H1 (cell line): ENCODE measurements around the gene FREM1. TPM values are rescaled to one million over a fixed set of nuclear protein-coding genes. Genes with fewer than 3 reads are reported as not detected.

ENCODE experiments used
- CTCF ChIA-PET: fragments of 300-600 bp; sonication (Branson Sonifier 250); formaldehyde crosslinking; loops from one replicate; lab custom pipeline; 2021; ENCODE audit not compliant: partially characterized antibody; lab: Charles Lee
- POLR2A ChIA-PET: fragments of 300-600 bp; sonication (Branson Sonifier 250); formaldehyde crosslinking; loops from one replicate; lab custom pipeline; 2021; ENCODE audit warnings: inconsistent platforms; ENCODE audit not compliant: partially characterized antibody; lab: Charles Lee
- DNase-seq, 2 experiments: peaks; one replicate each; pipeline versions ENCODE4 v3.0.0 to v3.0.0-alpha.2; 2010 to 2022; ENCODE audit warnings: low spot score in 2 of 2, low read depth in 1 of 2, mixed read lengths in 1 of 2
- FAIRE-seq: peaks from 2 replicates; lab custom pipeline; 2011; peaks lifted over from hg19 to GRCh38; lab: Jason Lieb, UNC
- H2AFZ ChIP-seq: 2 replicates; pipeline ENCODE4 v1.8.1; 2012; ENCODE audit warnings: low read length, inconsistent platforms
- H2AK5ac ChIP-seq: 2 replicates; pipeline ENCODE4 v1.6.1; 2013; ENCODE audit warnings: low read depth, low read length
- H2BK120ac ChIP-seq: replicated peaks from 2 replicates; pipeline ENCODE3; 2013; ENCODE audit warnings: low read depth, low read length, inconsistent platforms
- H2BK12ac ChIP-seq: 2 replicates; pipeline ENCODE4 v1.6.1; 2013; ENCODE audit warnings: low read depth, low read length
- H2BK15ac ChIP-seq: 2 replicates; pipeline ENCODE4 v1.6.1; 2013; ENCODE audit warnings: low read length
- H2BK20ac ChIP-seq: 2 replicates; pipeline ENCODE4 v1.6.1; 2013; ENCODE audit warnings: low read length
- H2BK5ac ChIP-seq: 2 replicates; pipeline ENCODE4 v1.6.1; 2013; ENCODE audit warnings: low read depth, low read length
- H3K14ac ChIP-seq: 2 replicates; pipeline ENCODE4 v1.6.1; 2013; ENCODE audit warnings: inconsistent platforms; ENCODE audit not compliant: insufficient read length
- H3K18ac ChIP-seq: 2 replicates; pipeline ENCODE4 v1.6.1; 2013; ENCODE audit warnings: low read length; ENCODE audit errors: extremely low read depth
- H3K23ac ChIP-seq: 2 replicates; pipeline ENCODE4 v1.6.1; 2013; ENCODE audit warnings: inconsistent platforms; ENCODE audit not compliant: insufficient read length
- H3K23me2 ChIP-seq: 2 replicates; pipeline ENCODE4 v1.6.1; 2013; ENCODE audit warnings: low read depth, low read length
- H3K27ac ChIP-seq: 2 replicates; pipeline ENCODE4 v1.6.1; 2011; ENCODE audit warnings: low read depth, low read length, inconsistent platforms
- H3K27me3 ChIP-seq, 4 experiments: replicated peaks in 1 of 4; 1 replicate in 1 of 4; 2 replicates in 3 of 4; pipeline versions ENCODE4 v1.6.1 to v1.8.1; 2011 to 2013; ENCODE audit warnings: low read length in 3 of 4, mild to moderate bottlenecking in 3 of 4, inconsistent platforms in 2 of 4, mixed read lengths in 2 of 4, moderate library complexity in 1 of 4; ENCODE audit not compliant: control insufficient read depth in 3 of 4, insufficient read depth in 3 of 4; ENCODE audit errors: extremely low read depth in 1 of 4
- H3K36me3 ChIP-seq, 4 experiments: 2 replicates each; pipeline versions ENCODE4 v1.6.1 to v1.8.1; 2011 to 2013; ENCODE audit warnings: mild to moderate bottlenecking in 4 of 4, low read length in 3 of 4, moderate library complexity in 2 of 4, control low read depth in 1 of 4, inconsistent platforms in 1 of 4; ENCODE audit not compliant: insufficient read depth in 4 of 4, control insufficient read depth in 2 of 4
- H3K4ac ChIP-seq: replicated peaks from 2 replicates; pipeline ENCODE3; 2013; ENCODE audit warnings: low read length, low read depth, mixed read lengths, inconsistent platforms; ENCODE audit not compliant: insufficient read length
- H3K4me1 ChIP-seq, 4 experiments: replicated peaks in 1 of 4; 1 replicate in 1 of 4; 2 replicates in 3 of 4; pipeline versions ENCODE4 v1.6.1 to v1.8.1; 2011 to 2013; ENCODE audit warnings: low read length in 3 of 4, inconsistent platforms in 2 of 4, mixed read lengths in 1 of 4; ENCODE audit not compliant: insufficient read depth in 4 of 4, control insufficient read depth in 3 of 4
- H3K4me2 ChIP-seq, 2 experiments: 2 replicates each; pipeline versions ENCODE4 v1.6.1 to v1.8.1; 2011 to 2013; ENCODE audit warnings: low read depth in 2 of 2, low read length in 2 of 2, control low read depth in 1 of 2, inconsistent platforms in 1 of 2, mild to moderate bottlenecking in 1 of 2; ENCODE audit not compliant: insufficient read depth in 1 of 2
- H3K4me3 ChIP-seq, 4 experiments: fragments of 200-600, 300-600 bp in 1 of 4; sonication (generic), shearing (Covaris generic), sonication (Bioruptor Twin) in 1 of 4; 2 replicates each; pipeline versions ENCODE4 v1.5.1 to v1.8.1; 2011 to 2016; ENCODE audit warnings: low read length in 4 of 4, low read depth in 3 of 4, control low read depth in 2 of 4, inconsistent platforms in 2 of 4, mild to moderate bottlenecking in 2 of 4, mixed read lengths in 1 of 4, moderate library complexity in 1 of 4; ENCODE audit not compliant: insufficient read depth in 2 of 4; ENCODE audit errors: extremely low read depth in 1 of 4
- H3K56ac ChIP-seq: replicated peaks from 2 replicates; pipeline ENCODE3; 2013; ENCODE audit warnings: low read depth, mild to moderate bottlenecking, mixed read lengths, low read length, inconsistent platforms; ENCODE audit not compliant: insufficient read length
- H3K79me1 ChIP-seq: 2 replicates; pipeline ENCODE4 v1.6.1; 2013; ENCODE audit warnings: low read depth, low read length, control low read depth
- H3K79me2 ChIP-seq, 2 experiments: 2 replicates each; pipeline versions ENCODE4 v1.6.1 to v1.8.1; 2012 to 2013; ENCODE audit warnings: low read length in 2 of 2, mild to moderate bottlenecking in 2 of 2, inconsistent platforms in 1 of 2; ENCODE audit not compliant: insufficient read depth in 2 of 2, control insufficient read depth in 1 of 2
- H3K9ac ChIP-seq, 4 experiments: replicated peaks in 1 of 4; 1 replicate in 1 of 4; 2 replicates in 3 of 4; pipeline versions ENCODE4 v1.6.1 to v1.8.1; 2011 to 2013; ENCODE audit warnings: low read depth in 3 of 4, low read length in 3 of 4, control low read depth in 2 of 4, mild to moderate bottlenecking in 2 of 4, moderate library complexity in 2 of 4, inconsistent platforms in 1 of 4; ENCODE audit errors: extremely low read depth in 1 of 4
- H3K9me3 ChIP-seq, 2 experiments: 2 replicates each; pipeline versions ENCODE4 v1.6.1 to v1.8.1; 2012 to 2013; ENCODE audit warnings: mild to moderate bottlenecking in 2 of 2, moderate library complexity in 2 of 2, control low read depth in 1 of 2, inconsistent platforms in 1 of 2, low read depth in 1 of 2, low read length in 1 of 2, mixed read lengths in 1 of 2; ENCODE audit not compliant: insufficient read depth in 2 of 2
- H4K20me1 ChIP-seq, 2 experiments: replicated peaks in 1 of 2; 2 replicates each; pipeline versions ENCODE3 to v1.8.1; 2011 to 2013; ENCODE audit warnings: inconsistent platforms in 2 of 2, low read length in 2 of 2, mild to moderate bottlenecking in 1 of 2; ENCODE audit not compliant: insufficient read depth in 2 of 2, control insufficient read depth in 1 of 2
- H4K5ac ChIP-seq: 2 replicates; pipeline ENCODE4 v1.6.1; 2013; ENCODE audit warnings: low read length, low read depth, mixed read lengths, inconsistent platforms; ENCODE audit not compliant: insufficient read length
- H4K8ac ChIP-seq: 2 replicates; pipeline ENCODE4 v1.8.0; 2013; ENCODE audit warnings: mild to moderate bottlenecking, moderate library complexity, low read length, inconsistent platforms; ENCODE audit not compliant: insufficient read depth; ENCODE audit errors: extremely low read depth
- H4K91ac ChIP-seq: replicated peaks from 2 replicates; pipeline ENCODE3; 2013; ENCODE audit warnings: low read length, mixed read lengths, inconsistent platforms; ENCODE audit not compliant: insufficient read length
- CTCF ChIP-seq, 3 experiments: IDR thresholded peaks; 1 replicate in 2 of 3; 2 replicates in 1 of 3; pipeline versions ENCODE4 v1.5.1 to v1.6.1; 2011; ENCODE audit warnings: low read length in 3 of 3, mild to moderate bottlenecking in 3 of 3, inconsistent platforms in 2 of 3, low read depth in 1 of 3, moderate library complexity in 1 of 3; ENCODE audit not compliant: insufficient read depth in 1 of 3; ENCODE audit errors: control extremely low read depth in 1 of 3
- HDAC6 ChIP-seq: IDR thresholded peaks from one replicate; pipeline ENCODE4 v1.7.1; 2012; ENCODE audit warnings: low read depth, mild to moderate bottlenecking, inconsistent platforms, low read length, moderate library complexity
- JUND ChIP-seq: IDR thresholded peaks from 2 replicates; pipeline ENCODE4 v1.6.1; 2011; ENCODE audit warnings: mild to moderate bottlenecking, improper control_type of control experiment, low read length
- RAD21 ChIP-seq, 2 experiments: IDR thresholded peaks in 1 of 2; conservative IDR thresholded peaks in 1 of 2; 2 replicates each; pipeline ENCODE4 v1.6.1; 2011; ENCODE audit warnings: low read depth in 2 of 2, low read length in 2 of 2, improper control_type of control experiment in 1 of 2, inconsistent platforms in 1 of 2, mild to moderate bottlenecking in 1 of 2, moderate library complexity in 1 of 2
- WGBS, 2 experiments: shearing (Covaris generic) in 1 of 2; methylation state at CpG; one replicate each; pipeline versions ENCODE4 v1.1.6 to v1.1.7; 2013 to 2015; ENCODE audit warnings: low lambda C conversion rate in 2 of 2, mixed read lengths in 2 of 2, inconsistent platforms in 1 of 2, low coverage in 1 of 2, missing lambda C conversion rate in 1 of 2; ENCODE audit not compliant: insufficient replicate concordance in 2 of 2, insufficient coverage in 1 of 2, insufficient read length in 1 of 2; ENCODE audit errors: extremely low coverage in 1 of 2, missing lambda C conversion rate in 1 of 2; 5-methylcytosine and 5-hydroxymethylcytosine counted together
- polyA plus RNA-seq, 7 experiments: library from polyadenylated mRNA; depleted of rRNA in 3 of 7; stranded (reverse) in 5 of 7; unstranded in 2 of 7; fragments of >200 nt in 5 of 7; fragments of 200-250 nt in 2 of 7; gene quantifications; 1 replicate in 5 of 7; 2 replicates in 1 of 7; 4 replicates in 1 of 7; pipeline versions ENCODE4 v1.2.1 to v1.2.3, GENCODE V29; 2011 to 2013; ENCODE audit warnings: missing spikeins in 2 of 7, mixed read lengths in 2 of 7
- total RNA-seq: library from RNA; stranded (reverse); fragmentation: NEBNext Ultra II Directional; extraction: Animal tissue kit (Norgen Biotek cat#: 25700); gene quantifications from 2 replicates; pipeline ENCODE4 v1.2.1, GENCODE V29; 2021

FREM1 gene
- total and polyA plus RNA-seq, 2 of the 8 experiments (the other 6 are each of a cell fraction or from before 2014, with no cell fraction given), result 2.6 to 3.1 TPM

GRCh38 chr9:14769230-14769571, 141.0 kb downstream of the FREM1 start:
- Histone ChIP-seq H3K4me3 (no peak overlapping the region), H3K23me2 (no peaks in the 10 kb centered on the region), H4K91ac (no peak overlapping the region), H3K23ac (no peak overlapping the region), H3K36me3 (no peaks in the 10 kb centered on the region), H2BK120ac (no peak overlapping the region), H2BK15ac (no peak overlapping the region), H3K27ac (no peak overlapping the region), H3K56ac (no peak overlapping the region), H2AFZ (no peak overlapping the region), H3K4ac (no peak overlapping the region), H3K4me1 (no peaks in the 10 kb centered on the region), H3K14ac (no peak overlapping the region), H4K5ac (no peak overlapping the region), H3K27me3 (no peaks in the 10 kb centered on the region), H3K9me3 (no peaks in the 10 kb centered on the region), H3K9ac (no peak overlapping the region), H3K79me2 (no peaks in the 10 kb centered on the region), H3K79me1 (no peaks in the 10 kb centered on the region), H2BK20ac (no peak overlapping the region), H4K20me1 (no peaks in the 10 kb centered on the region), H3K4me2 (no peak overlapping the region), H2AK5ac (no peak overlapping the region), H3K18ac (no peak overlapping the region), H2BK5ac (no peak overlapping the region), H2BK12ac (no peak overlapping the region), H4K8ac (no peak overlapping the region)
- no peak for FAIRE-seq
- CTCF ChIA-PET, result interaction anchor here (0.6 to 7.3 kb wide), 44 partner anchors 10 to 1488 kb away, joined by 3 to 63 read pairs (median 4); partner anchors contain the start of genes CER1 and ZDHHC21
- POLR2A ChIA-PET, result no interaction called here
- no peak for DNase-seq
- TF ChIP-seq HDAC6, result no peak
- no peak for TF ChIP-seq JUND
- peak in 2 of 3 experiments; percentile 58 to 65; a peak in 3 of 4 replicates for TF ChIP-seq CTCF (IDR thresholded peaks at IDR 0.05; ENCODE audit: control extremely low read depth in 1 of 3, insufficient read depth in 1 of 3, low read depth in 1 of 3, low read length in 3 of 3)
- TF ChIP-seq RAD21 (IDR thresholded peaks at IDR 0.05 in 1 of 2, conservative IDR thresholded peaks at IDR 0.05 in 1 of 2; ENCODE audit: low read depth in 2 of 2, low read length in 2 of 2), result peak; percentile 81 to 84
- 68% methylated on average over 3 of the region's 3 CpGs; no CpG with 5 or more reads in 1 of the 2 experiments for WGBS, 2 experiments
